ENCODE data around the gene NDUFB3. TPM values are rescaled to one million over a fixed set of nuclear protein-coding genes. Genes with fewer than 3 reads are reported as not detected.
"Not testable (repeated sequence)": the region's sequence is repeated elsewhere in the genome, so short reads cannot be mapped to it uniquely, and the experiment has no call there.

Gene NDUFB3
- total RNA-seq (2014; rRNA removed; shearing (Covaris generic)), result 136 and 151 TPM in 2 replicates

- peak; percentile 92 for DNase-seq (ENCODE audit: low spot score)
These were observed at the start of gene NDUFB3, which contains the start of gene HYCC2 for GRCh38 chr2:201071479-201072200. Gene NDUFB3, plus strand, starts transcription at chr2:201072001. Its CDS starts 6,882 bp downstream, at chr2:201078883. Gene HYCC2, minus strand, starts transcription at chr2:201071671. Its CDS starts 47,662 bp downstream, at chr2:201024009.

- no peak for DNase-seq (ENCODE audit: low spot score)
These were observed 47.3 kb upstream of the NDUFB3 start for GRCh38 chr2:201024518-201024917.

GRCh38 chr2:201034355-201034754 is 37.4 kb upstream of the NDUFB3 start:
- DNase-seq (ENCODE audit: low spot score), result not testable (repeated sequence)

GRCh38 chr2:201038361-201038760 is 33.4 kb upstream of the NDUFB3 start:
- not testable (repeated sequence) for DNase-seq (ENCODE audit: low spot score)

GRCh38 chr2:201038855-201039254 is 32.9 kb upstream of the NDUFB3 start:
- DNase-seq (ENCODE audit: low spot score), result no peak

- no peak for DNase-seq (ENCODE audit: low spot score)
These were observed 30.8 kb upstream of the NDUFB3 start for GRCh38 chr2:201040867-201041628.

- not testable (repeated sequence) for DNase-seq (ENCODE audit: low spot score)
These were observed 29.4 kb upstream of the NDUFB3 start for GRCh38 chr2:201042451-201042850.

- DNase-seq (ENCODE audit: low spot score), result not testable (repeated sequence)
These were observed 28.8 kb upstream of the NDUFB3 start for GRCh38 chr2:201043050-201043449.

GRCh38 chr2:201046881-201047280 is 24.9 kb upstream of the NDUFB3 start:
- DNase-seq (ENCODE audit: low spot score), result no peak

- DNase-seq (ENCODE audit: low spot score), result no peak
These were observed 22.3 kb upstream of the NDUFB3 start for GRCh38 chr2:201049455-201049854.

GRCh38 chr2:201057087-201057521 is 14.7 kb upstream of the NDUFB3 start:
- no peak for DNase-seq (ENCODE audit: low spot score)

- DNase-seq (ENCODE audit: low spot score), result no peak
These were observed 14.0 kb upstream of the NDUFB3 start for GRCh38 chr2:201057715-201058248.

- no peak for DNase-seq (ENCODE audit: low spot score)
These were observed 12.9 kb upstream of the NDUFB3 start for GRCh38 chr2:201058914-201059313.

- no peak for DNase-seq (ENCODE audit: low spot score)
These were observed 11.6 kb upstream of the NDUFB3 start for GRCh38 chr2:201059961-201060755.

GRCh38 chr2:201063516-201063915 is 8.3 kb upstream of the NDUFB3 start:
- not testable (repeated sequence) for DNase-seq (ENCODE audit: low spot score)

- DNase-seq (ENCODE audit: low spot score), result no peak
These were observed 6.9 kb upstream of the NDUFB3 start for GRCh38 chr2:201064797-201065329.

GRCh38 chr2:201070948-201071478 is 788 bp upstream of the NDUFB3 start:
- no peak for DNase-seq (ENCODE audit: low spot score)

GRCh38 chr2:201072201-201072530 is 365 bp downstream of the NDUFB3 start:
- no peak for DNase-seq (ENCODE audit: low spot score)

GRCh38 chr2:201073071-201073470 is 1.3 kb downstream of the NDUFB3 start:
- no peak for DNase-seq (ENCODE audit: low spot score)

GRCh38 chr2:201074996-201075395 is 3.2 kb downstream of the NDUFB3 start:
- DNase-seq (ENCODE audit: low spot score), result no peak

GRCh38 chr2:201084863-201085262 is 13.1 kb downstream of the NDUFB3 start:
- no peak for DNase-seq (ENCODE audit: low spot score)

Measured in H4 (cell line).